HG02943 (cell line): ENCODE data around the gene LASP1.
"Not testable (repeated sequence)": the region's sequence is repeated elsewhere in the genome, so short reads cannot be mapped to it uniquely, and the experiment has no call there.

Source experiments
- ATAC-seq: cut with Tn5 transposase; IDR thresholded peaks from one replicate; pipeline ENCODE4 v1.9.1; 2021; ENCODE audit warnings: mild to moderate bottlenecking, low read depth, moderate library complexity; ENCODE audit not compliant: unreplicated experiment

The LASP1 gene

DNA sequence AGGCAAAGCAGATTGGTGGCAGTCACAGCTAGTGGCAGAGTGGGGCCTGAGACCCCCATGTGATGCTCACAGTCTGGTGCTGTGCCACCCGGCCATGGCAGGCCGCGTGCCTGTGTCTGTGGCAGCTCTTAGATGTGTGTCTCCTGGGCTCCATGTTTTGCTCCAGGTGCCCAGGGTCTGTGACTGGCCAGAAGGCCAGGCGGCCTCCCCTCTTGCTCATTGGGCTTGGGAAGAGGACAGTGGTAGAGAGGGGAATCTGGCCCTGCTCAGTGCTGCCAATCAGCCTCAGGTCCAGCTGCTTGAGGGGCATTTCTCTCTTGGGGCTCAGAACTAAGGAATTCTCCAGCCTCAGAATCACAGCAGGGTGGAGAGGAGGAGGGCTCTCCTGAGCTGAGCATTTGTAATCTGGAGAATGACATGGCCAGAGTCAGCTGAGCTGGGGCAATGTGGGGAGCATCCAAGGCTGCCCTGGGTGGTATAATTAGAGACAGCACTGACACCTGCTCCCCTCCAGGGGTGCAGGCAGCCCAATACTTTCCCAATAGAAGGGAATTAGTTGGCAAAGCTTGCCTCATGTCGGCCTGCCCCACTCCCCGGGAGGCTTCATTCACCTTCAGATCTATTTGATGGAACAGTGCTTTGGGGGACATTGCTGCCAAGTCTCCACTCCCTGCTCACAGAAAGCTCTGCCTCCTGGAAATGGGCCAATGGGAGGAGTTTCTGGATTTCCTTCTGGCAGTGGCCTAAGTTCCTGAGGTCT, 52.9 kb downstream of the LASP1 start:
- no peak for ATAC-seq

DNA sequence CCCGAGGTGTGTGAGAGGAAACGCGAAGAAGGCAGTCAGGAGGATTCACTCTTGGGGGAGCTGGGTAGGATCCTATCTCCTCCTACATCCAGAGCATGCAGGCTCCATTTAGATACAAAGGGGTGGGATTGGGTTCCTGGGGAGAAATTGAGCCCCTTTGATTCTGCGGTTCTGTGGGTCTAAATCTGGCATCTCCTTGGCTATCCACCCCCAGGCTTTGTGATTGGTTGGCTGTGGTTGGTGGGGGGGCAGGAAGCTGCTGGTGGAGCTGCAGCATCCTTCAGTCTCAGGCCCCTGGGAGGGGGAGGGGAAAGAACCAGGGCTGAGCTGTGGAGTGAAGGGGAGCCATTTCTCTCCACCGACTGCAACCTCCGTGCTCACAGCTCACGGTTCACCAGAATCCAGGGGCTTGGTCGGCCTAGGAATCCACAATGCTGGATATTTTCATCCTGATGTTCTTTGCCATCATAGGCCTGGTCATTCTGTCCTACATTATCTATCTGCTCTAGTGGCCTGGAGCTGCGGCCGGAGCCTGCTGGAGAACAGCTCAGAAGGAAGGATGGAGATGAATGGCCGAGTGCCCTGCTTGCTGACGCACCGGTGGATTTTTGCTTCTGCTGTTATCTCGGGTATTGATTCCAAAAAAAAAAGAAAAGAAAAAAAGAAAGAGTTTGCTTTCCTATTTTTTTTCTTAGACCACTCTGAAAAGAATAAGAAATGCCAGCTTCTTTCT, 55.6 kb downstream of the LASP1 start, which contains the start of gene LASP1NB:
Gene LASP1NB, plus strand, starts transcription at position 352 of the 733 bp plus-strand sequence.
- ATAC-seq = no peak

DNA sequence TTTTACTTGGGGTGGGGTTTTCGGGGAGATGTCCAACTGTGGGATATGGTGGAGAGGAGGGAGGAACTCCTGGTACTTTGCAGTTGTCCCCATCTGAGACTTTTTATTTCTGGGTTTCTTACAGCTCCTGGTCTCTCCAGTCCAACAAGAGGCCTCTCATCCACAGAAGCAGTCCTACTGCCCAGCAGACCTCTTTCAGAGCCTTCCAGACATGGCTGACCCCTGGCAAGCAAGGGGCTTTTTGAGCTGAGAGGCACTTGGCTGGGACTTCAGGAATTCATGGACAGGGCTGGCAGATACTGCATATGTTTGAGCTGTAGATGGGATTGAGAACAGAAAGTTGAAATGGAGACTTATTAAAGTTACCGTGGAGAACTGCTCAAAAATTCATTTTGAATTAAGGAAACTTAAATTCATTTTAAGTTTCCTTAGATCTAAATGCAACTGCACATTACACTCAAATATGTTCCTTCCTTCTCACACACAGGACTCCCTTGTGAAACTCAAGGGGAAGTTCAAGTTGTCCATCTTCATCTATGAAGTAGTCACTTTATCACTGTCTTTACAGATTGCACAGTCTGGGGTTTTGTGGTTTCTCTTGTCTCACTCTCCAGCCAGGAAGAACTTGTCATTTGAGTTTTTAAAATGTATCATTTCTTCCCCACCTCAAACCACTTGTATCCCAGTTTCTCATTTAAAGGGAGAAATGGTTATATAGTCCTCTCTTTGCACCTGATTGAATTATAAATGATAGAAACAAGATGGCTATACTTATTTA, 56.6 kb downstream of the LASP1 start:
- ATAC-seq = no peak

DNA sequence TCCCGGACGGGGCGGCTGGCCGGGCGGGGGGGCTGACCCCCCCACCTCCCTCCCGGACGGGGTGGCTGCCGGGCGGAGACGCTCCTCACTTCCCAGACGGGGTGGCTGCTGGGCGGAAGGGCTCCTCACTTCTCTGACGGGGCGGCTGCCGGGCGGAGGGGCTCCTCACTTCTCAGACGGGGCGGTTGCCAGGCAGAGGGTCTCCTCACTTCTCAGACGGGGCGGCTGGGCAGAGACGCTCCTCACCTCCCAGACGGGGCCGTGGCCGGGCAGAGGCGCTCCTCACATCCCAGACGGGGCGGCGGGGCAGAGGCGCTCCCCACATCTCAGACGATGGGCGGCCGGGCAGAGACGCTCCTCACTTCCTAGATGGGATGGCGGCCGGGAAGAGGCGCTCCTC, 60.9 kb downstream of the LASP1 start:
- ATAC-seq = not testable (repeated sequence)

- ATAC-seq = not testable (repeated sequence)
Observed at GRCh38 chr17:38933962-38934361, 64.1 kb downstream of the LASP1 start.

DNA sequence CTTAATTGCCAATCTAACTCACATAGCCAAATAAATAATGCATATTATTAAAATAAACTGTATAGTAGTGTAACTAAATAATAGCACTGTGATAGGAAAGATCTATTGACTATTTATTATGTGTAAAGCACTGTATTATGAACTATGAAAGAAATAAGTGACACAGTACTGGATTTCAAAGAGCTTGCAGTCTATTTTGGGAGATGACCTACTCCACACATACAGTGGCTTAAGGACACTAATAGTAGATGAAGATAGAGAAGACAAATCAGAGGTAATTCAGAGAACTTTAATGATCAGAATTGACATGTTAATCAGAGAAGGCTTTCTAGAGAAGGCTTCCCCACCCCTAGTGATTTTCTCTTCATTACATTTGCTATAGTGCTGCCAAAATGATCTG, 70.1 kb downstream of the LASP1 start:
- no peak for ATAC-seq

GRCh38 chr17:38940404-38940803, 70.5 kb downstream of the LASP1 start:
- no peak for ATAC-seq

- no peak for ATAC-seq
Observed at GRCh38 chr17:38942696-38943334, 73.0 kb downstream of the LASP1 start.

DNA sequence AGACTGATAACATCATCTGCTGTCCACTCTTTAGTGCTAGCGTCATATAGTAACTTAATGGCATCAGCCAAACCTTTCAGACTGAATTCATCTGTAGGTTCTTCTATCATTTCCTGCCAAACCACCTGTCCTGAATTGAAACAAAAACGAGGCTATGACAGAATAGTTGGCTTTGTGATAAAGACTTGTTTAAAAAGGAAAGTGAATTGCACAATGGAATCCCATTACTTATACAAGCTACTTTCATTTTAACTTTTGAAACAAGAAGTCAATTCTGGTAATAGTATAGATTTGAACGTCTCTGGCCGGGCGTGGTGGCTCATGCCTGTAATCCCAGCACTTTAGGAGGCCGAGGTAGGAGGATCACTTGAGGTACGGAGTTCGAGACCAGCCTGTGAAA, 73.7 kb downstream of the LASP1 start:
- ATAC-seq = no peak

GRCh38 chr17:38947189-38947588, 77.3 kb downstream of the LASP1 start:
- no peak for ATAC-seq

- not testable (repeated sequence) for ATAC-seq
Observed at GRCh38 chr17:38953800-38954199, 83.9 kb downstream of the LASP1 start.

DNA sequence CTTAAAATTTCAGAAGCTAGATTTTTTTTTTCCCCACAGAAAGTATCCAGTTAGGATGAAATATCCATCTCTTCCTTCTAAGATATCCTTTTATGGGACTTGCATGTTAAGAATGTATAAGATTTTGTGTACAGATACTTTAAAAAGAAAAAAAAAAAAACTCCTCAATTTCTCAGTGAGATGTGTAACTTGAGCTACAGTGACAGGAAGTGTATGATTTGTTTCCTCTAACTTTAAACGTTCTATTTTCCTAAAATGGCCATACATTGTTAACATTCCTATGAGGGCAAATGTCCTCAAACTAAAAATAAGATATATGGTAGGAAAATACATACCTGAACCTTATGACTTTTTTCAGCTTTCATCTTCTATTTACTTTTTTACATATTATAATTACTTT, 88.5 kb downstream of the LASP1 start:
- ATAC-seq = no peak

DNA sequence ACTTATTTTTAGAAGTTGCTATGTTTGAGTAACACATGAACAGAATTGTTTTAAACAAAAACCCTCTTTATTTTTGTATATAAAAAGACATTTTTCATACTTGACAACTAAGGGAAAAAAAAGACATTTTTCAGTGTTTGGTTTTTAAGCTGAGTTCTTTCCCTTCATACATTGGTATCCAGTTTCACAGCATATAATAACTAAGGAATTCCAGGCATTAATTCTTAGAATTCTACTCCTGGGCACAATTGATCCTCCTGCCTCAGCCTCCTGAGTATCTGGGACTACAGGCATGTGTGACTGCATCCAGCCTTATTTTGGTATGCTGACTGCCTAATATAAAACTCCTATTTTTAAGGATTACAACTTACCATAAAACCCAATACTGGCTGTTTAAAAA, 88.9 kb downstream of the LASP1 start:
- no peak for ATAC-seq

- ATAC-seq = no peak
Observed at GRCh38 chr17:38959508-38959907, 89.7 kb downstream of the LASP1 start.

GRCh38 chr17:38960402-38960801, 90.5 kb downstream of the LASP1 start:
- no peak for ATAC-seq

- no peak for ATAC-seq
Observed at GRCh38 chr17:38961413-38961812, 91.6 kb downstream of the LASP1 start.

DNA sequence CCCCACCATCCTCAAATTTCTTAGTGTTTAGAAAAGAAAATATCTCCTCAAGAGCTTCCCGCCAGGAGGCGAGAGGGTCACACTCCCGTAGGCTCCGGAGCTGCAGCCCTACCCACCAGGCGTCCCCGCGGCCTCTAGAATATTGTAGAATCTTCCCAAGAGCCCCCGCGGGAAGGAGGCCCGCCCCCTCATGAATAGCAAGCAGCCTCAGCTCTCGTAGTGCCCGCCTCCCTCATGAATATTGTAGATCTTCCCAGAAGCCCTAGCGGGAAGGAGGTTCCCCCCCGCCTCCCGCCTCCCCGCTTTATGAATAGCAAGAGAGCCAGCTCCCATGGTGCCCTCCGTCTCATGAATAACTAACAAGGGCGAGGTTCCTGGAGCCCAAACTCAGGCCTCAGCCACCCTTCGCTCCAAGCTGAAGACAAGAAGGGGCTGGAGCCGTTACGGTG, 97.5 kb downstream of the LASP1 start, which contains the start of gene FBXO47:
Gene FBXO47, minus strand, starts transcription at position 114 of the 449 bp plus-strand sequence. CDS start 4,378 bp downstream, outside the sequence.
- ATAC-seq = no peak

DNA sequence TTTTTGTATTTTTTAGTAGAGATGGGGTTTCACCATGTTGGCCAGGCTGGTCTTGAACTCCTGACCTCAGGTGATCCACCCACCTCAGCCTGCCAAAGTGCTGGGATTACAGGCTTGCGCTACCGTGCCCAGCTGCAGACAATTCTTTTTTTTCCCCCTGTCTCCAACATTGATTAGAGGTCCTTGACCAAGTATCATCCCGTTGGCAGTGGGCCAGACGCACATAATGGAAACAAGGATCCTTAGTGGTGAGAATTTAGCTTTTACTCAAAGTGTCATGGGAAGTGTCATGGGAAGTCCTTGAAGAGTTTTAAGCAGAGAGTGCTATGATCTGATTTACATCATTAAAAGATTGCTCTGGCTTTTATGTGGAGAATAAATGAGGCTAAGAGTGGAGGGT, 99.4 kb downstream of the LASP1 start:
- no peak for ATAC-seq

DNA sequence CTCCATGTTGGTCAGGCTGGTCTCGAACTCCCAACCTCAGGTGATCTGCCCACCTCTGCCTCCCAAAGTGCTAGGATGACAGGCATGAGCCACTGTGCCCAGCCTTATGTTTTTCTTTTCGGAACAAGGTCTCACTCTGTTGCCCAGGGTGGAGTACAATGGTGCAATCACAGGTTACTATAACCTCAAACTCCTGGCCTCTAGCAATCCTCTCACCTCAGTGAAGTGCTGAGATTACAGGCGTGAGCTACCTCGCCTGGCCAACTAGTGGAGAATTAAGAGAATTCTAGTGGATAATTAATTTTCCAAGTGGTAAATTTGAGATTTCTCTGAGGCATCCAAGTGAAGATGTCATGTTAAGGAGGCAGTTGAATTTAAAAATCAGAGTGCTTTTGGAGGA, 100.3 kb downstream of the LASP1 start:
- no peak for ATAC-seq

GRCh38 chr17:38970804-38971203, 100.9 kb downstream of the LASP1 start:
- ATAC-seq = no peak
